ENCODE data around the gene CABP7.

DNA sequence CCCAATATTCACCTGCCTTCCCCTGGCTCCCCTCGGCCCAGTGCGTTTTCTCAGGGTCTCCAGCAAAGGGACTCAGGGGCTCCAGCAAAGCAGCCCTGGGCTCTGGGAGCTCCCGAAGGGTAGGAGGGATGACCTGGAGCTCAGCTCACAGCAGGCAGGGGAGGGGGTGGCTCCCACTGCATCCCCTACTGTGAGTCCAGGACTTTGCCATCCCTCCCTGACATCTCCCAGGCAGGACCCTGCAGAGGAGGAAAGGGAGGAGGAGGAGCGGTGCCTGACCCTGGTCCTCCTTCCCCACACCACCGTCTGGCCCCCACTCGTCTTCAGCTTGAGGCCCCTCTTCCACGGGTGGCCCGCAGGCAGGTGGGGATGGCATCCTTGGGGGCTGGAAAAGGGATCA lies 5.0 kb downstream of the CABP7 start:
- TF ChIP-seq CTCF (IDR thresholded peaks at IDR 0.05; ENCODE audit: low read depth, low read length, poor library complexity, severe bottlenecking) (no peak), EZH2phosphoT487 (IDR thresholded peaks at IDR 0.05; ENCODE audit: borderline replicate concordance, low read length) (no peak)

Measured in DOHH2 (cell line).